GM21723 (cell line): Measurements from ENCODE around the gene TLCD3A.
"Not testable (repeated sequence)": the region's sequence is repeated elsewhere in the genome, so short reads cannot be mapped to it uniquely, and the experiment has no call there.

ENCODE experiments used
- ATAC-seq: cut with Tn5 transposase; IDR thresholded peaks from one replicate; pipeline ENCODE4 v1.9.1; 2021; ENCODE audit warnings: mild to moderate bottlenecking, moderate library complexity; ENCODE audit not compliant: unreplicated experiment

TLCD3A gene

DNA sequence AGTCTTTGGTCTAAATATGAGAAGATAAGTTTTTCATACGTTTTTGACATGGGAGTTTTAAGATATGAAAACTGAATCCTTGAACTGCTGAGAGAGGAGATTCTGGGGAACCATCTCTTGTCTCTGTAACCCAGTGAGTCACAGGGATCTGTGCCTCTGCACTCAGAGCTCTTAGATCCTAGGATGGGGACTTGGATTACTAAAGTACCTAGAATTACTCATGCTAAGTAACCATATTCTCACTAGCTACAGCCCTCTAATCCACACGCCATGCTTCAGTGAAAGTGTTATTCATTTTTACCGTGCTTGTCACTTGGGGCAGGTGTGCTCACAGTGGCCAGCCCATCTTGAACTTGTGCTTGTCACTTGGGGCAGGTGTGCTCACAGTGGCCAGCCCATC lies 51.7 kb downstream of the TLCD3A start:
- no peak for ATAC-seq

DNA sequence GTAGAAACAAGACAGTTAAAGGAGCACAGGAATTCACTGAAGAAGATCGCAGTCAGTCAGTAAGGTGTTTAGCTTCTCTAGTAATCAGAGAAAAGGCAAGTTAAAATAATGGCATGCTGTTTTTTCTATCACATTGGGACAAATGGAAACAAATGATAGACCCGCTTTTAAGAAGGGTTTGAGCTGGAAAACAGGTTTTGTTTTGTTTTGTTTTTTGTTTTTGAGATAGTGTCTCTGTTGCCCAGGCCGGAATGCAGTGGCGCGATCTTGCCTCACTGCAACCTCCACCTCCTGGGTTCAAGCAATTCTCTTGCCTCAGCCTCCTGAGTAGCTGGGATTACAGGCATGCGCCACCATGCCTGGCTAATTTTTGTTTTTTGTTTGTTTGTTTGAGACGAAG lies 53.5 kb downstream of the TLCD3A start:
- ATAC-seq: not testable (repeated sequence)

DNA sequence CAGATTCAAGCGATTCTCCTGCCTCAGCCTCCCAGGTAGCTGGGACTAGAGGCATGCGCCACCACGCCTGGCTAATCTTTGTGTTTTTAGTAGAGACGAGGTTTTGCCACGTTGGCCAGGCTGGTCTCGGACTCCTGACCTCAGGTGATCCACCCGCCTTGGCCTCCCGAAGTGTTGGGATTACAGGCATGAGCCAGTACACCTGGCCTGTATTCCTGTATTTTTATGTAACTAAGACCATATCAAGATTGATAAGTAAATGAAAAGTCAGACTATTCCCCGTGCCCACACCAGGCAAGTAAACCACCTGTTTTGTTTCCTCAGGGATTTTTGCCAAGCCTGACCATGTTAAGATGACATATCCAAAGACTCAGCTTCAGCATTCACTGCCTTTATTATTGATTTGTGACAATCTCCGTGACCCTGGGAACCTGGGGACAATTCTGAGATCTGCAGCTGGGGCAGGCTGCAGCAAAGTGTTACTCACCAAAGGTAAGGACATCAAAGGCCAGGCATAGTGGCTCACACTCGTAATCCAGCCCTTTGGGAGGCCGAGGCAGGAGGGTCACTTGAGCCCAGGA lies 55.3 kb downstream of the TLCD3A start:
- no peak for ATAC-seq

DNA sequence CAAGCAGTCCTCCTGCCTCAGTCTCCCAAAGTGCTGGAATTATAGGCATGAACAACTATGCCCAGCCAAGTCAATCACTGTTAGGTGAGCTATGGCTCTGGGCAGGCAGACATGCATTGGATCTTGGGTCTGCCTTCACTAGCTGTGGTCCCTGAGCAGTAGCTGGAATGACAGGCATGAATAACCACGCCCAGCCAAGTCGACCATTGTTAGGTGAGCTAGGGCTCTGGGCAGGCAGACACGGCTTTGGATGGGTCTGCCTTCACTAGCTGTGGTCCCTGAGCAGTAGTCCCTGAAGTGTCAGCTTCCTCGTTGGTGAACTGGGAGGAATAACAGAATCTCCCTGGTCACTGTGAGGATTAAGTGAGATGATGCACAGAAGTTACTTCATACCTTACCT lies 56.2 kb downstream of the TLCD3A start:
- ATAC-seq: no peak

DNA sequence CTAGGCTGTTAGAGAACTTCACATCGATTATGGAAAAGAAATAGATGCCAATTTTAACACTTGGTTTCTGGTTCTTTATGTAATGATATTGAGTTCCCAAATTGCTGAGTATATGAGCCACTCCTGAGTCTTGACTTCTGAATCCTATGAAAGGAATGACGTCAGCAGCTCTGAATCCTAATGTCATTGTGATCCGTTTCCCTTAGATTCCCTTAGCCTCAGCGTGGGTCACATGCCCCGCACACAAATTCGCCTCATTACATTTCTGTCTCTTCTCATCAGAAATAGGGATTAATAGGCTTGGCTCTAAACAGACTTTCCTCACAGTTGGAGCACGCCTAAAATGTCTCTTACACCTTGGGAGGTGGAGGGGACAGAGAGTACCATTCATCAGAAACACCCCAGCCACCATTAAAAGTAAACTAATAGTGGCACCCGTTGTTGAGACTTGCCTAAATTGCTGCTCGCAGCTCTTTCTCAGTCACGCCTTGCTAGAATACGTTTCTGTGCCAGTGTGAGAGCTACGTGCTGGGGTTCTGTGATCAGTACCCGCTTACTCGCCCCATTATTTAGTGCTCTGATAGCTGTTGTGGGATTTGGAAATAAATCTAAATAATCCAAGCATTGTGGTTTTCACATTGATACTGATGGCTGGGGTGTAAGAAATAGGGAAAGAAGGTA lies 56.9 kb downstream of the TLCD3A start:
- ATAC-seq: no peak

DNA sequence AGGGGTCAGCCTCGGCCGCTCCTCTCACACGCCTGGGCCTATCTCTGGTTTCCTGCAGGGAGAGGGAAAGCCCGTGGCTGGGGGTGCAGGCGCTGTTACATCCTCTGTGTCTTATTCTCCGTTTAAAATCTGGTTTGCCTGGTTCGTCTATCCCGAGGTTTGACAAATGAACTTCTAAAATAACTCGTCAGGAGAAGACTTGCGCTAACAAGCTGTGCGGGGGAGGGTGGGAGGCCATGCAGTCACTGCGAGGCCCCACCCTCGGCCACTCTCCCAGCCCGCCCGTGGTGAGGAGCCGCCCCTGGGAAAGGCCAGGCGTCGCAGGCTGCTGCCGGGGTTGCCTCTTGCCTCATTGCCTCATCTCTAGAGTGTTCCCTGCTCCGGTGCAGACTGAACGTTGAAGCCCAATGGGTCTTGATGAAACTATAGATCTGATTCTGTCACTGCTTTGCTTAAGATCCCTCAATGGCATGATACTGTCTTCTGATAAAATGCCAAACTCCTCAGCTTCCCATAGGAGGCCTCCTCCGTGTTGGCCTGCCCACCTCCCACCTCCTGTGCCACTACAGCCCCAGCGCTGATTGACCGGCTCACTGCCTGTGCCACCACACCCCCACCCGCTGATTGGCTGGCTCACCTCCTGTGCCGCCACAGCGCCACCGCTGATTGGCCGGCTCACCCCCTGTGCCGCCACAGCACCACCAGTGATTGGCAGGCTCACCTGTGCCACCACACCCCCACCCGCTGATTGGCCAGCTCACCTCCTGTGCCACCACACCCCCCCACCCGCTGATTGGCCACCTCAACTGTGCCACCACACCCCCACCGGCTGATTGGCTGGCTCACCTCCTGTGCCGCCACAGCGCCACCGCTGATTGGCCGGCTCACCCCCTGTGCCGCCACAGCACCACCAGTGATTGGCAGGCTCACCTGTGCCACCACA lies 57.8 kb downstream of the TLCD3A start:
- ATAC-seq: not testable (repeated sequence)

DNA sequence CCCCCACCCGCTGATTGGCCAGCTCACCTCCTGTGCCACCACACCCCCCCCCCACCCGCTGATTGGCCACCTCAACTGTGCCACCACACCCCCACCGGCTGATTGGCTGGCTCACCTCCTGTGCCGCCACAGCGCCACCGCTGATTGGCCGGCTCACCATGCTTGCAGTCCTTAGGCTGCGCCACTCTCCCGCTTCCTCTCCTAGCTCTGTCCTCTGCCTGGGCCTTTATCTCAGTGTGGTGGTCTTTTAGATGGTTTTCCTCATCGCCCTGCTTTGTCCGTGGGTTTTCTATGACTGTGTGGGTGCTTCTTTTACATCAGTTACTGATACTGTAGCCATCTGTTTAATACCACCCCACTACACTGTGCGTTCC lies 58.5 kb downstream of the TLCD3A start:
- not testable (repeated sequence) for ATAC-seq

DNA sequence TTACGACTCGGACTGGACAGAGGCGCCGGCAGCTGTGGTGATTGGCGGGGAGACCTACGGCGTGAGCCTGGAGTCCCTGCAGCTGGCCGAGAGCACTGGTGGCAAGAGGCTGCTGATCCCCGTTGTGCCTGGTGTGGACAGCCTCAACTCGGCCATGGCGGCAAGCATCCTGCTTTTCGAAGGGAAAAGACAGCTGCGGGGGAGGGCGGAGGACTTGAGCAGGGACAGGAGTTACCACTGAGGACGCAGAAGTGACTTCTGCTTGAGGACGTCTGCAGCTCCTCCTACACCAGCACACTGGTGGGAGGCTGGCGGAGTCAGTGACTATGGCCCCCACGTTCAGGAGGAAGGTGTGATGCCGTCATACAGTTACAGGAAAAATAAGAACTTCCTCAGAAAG lies 59.4 kb downstream of the TLCD3A start:
- ATAC-seq: no peak

DNA sequence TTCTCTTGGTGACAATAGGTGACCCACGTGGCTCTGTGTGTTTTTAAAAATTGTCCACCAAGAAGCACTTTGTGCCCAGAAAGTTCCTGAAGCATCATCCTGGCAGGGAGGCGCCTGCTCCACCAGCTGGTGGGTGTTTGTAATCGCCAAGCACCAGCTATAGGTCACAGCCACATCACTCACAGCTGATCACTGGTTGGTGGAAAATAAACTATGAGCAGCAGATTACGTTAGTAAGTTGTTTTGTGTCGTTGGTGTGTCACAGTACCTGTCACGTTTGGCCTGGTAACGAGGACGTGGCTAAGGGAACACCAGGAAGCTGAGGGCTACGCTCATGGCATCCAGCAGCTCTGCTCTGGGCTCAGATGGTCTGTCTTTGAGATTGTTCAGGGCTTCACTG lies 59.9 kb downstream of the TLCD3A start:
- ATAC-seq: no peak
